Effector CD8-positive, alpha-beta T cell (primary cell): Measurements from ENCODE around the gene TMEM18.
A peak's percentile ranks its signal among the peaks of the same experiment; 100 is the strongest.
"Not testable (repeated sequence)": the region's sequence is repeated elsewhere in the genome, so short reads cannot be mapped to it uniquely, and the experiment has no call there.

Experiments
- DNase-seq: peaks from one replicate; lab custom pipeline; 2025; lab: John Stamatoyannopoulos, UW
- total RNA-seq, 4 experiments: gene quantifications; one replicate each; lab custom pipeline; 2026; lab: John Stamatoyannopoulos, UW

TMEM18 gene
- 34.2 to 44.5 (median 39.9) reads per million in 4 experiments for total RNA-seq

- DNase-seq = peak; percentile 93
These were observed at the start of gene TMEM18 for GRCh38 chr2:677056-677958. TMEM18 (minus strand) TSS chr2:677406; CDS start chr2:677345, 61 bp downstream.

- DNase-seq = no peak
These were observed 49.0 kb upstream of the TMEM18 start for GRCh38 chr2:726169-726568.

DNA sequence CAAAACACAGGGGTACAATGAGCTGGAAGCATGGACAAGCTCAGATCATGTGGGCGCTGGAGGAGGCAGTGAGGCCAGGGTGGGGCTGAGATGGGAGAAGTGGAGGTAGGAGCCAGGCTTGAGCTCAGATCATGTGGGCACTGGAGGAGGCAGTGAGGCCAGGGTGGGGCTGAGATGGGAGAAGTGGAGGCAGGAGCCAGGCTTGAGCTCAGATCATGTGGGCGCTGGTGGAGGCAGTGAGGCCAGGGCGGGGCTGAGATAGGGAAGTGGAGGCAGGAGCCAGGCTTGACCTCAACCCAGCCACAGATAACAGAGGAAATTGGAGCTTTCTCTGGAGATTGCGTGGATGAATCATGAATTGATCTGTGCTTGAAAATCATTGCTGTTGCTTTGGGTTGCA, 48.3 kb upstream of the TMEM18 start:
- no peak for DNase-seq

GRCh38 chr2:723761-724160, 46.6 kb upstream of the TMEM18 start:
- no peak for DNase-seq

DNA sequence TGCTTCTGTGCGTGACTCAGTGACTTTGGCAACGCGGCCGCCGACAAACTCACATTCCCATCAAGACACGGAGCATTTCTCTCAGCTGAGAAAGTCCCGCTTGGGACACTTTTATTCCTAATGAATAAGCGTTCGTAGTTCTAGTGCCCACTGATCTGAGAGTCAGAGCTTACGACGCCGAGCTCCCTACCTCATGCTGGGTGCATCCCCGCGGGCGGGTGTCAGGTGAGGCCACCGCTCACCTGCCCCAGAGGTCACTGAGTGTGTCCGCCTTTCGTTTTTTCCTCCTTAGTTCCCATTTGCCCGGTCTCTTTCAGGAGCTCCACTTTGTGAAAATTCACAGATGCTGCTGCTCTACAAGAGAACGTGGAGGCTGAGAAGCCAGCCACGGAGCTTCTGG, 43.6 kb upstream of the TMEM18 start:
- DNase-seq = no peak

DNA sequence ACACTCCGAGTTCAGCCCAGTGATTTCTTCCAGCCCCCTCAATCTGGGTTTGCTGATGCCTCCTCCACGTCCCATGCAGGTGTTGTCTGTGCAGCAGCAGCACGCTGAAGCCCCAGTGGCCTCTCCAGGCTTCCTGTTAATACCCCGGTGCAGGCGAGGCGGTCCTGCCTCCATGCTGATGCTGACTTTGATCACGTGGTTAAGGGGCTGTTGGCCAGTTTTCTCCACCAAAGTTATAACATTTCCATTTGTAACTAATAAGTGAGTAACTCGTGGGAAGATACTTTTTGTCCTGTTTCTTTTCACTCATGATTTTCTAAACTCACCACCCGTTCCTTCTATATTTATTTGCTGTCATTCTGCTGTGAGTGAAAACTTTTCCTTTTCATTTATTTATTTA, 42.5 kb upstream of the TMEM18 start:
- no peak for DNase-seq

DNA sequence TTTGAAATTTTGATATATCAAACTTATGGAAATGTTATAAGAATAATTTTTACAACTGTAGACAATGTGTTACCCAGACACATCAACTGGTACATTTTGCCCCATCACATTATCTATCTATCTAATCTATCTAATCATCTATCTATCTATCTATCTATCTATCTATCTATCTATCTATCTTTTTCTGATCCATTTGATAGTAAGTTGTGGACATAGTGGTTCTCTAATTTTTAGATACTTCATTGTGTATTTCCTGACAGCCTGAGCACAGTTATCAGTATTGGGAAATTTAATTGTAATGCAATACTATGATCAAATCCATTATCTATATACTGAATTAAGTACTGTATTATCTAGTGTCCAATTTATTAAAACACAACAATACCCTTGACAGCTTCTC, 42.0 kb upstream of the TMEM18 start:
- DNase-seq = no peak

- DNase-seq = no peak
These were observed 40.5 kb upstream of the TMEM18 start for GRCh38 chr2:717661-718060.

DNA sequence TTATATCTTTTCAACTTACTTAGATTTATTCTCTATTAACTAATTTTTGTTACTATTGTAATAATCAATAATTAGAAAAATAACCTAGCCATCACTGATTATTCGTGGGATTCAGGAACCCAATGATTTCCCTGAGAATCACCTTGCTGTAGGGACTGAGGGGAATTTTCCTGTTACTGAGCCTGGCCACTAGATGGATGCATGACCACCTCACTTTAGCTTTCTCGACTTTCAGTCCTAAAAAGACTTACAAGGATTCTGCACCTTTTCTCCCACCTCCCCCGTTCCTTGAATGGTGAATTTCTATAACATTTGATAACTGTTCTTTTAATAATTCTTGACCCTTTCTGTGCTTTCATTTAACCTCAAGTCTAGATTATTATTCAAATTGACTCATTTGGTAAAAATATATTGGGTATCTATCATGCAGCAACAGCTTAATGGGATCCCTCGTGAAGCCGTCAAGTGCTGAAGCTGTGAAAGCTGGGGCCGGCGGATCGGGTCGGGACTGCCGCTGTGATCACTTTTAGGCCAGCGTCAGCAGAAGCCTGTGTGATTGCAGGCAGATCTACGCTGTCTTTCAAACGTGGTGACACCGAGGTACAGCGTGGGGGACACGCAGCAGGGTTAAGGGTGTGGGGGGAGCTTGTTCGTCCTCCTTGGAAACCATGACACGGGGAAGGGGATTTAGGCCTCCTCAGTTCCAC, 38.8 kb upstream of the TMEM18 start:
- DNase-seq = no peak

DNA sequence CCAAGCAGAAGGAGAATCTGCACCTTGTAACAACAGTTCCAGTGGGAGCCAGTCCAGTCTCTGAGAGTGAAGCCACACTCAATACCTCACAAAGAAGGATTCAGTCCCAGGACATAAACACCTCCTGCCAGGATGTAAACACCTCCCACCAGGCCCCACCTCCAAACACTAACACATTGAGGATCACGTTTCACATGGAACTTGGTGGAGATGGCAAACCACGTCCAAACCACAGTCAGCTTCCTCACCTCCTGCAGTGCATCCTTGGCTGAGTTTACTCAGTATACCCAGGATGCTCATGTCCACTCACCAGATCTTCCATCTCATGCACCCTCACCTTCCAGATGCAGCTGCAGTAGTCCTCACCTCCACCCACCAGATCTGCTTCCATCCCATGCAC, 37.8 kb upstream of the TMEM18 start:
- DNase-seq = no peak

DNA sequence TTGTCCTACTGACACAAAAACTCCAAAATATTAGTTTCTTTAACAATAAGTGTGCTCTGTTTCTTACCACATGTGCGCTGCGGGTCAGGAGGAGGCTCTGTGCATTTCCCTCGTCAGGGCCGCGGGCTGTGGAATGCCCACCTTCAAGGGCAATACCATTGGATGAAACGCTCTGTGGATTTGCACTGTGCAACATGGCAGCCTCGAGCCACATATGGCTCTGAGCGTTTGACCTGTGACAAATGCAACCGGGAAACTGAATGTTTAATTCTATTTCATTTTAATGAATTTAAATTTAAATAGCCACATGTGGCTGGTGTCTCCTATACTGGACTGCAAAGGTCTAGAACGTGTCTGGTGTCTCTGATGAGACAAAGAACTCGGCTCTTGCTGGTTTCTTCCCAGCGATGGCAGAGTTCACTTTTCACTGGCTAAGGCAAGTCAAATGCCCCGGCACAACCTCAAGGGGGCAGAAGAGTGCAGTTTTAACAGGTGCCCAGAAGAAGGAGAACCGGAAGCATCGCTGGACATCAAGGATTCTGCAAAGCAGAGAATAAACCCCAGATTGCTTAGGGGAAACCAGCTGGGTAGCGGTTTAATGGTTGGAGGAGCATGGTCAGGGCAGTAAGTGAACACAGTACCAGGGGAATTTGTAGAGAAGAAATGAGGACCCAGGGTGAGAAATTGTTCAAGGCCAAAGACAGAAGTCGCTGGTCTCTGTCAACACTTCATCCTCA, 37.0 kb upstream of the TMEM18 start:
- no peak for DNase-seq

DNA sequence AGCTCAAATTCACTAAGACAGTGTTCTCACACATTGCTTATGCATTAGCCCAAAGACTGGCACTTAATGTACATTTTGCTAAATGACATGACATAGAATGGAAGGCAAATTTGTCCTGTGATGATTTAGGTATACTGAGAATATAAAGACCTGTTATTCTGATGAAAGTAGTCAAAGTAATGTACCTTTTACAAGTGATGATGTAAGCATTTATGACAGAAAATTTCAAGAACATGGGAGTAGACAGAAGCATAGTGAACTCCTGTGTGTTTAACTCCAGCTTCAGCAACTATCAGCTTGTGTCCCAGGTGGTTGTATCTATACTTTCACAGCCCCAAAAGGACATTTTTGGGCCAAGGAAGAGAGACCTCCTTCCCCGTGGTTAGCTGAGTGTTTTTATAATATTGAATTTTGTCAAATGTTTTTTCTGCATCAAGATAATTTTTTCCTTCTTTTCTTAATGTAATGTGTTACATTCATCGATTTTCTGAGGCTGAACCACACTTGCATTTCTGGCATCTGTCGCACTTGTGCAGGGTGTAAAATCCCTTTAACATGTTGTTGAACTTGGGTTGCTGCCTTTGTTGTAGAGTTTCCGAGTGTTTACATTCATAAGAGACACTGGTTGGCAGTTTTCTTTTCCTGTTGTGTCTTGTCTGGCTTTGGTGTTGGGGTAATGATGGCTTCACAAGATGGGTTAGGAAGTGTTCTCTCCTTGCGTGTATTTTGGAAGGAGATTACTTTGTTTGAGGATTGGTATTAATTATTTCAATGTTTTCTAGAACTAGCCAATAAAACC, 33.9 kb upstream of the TMEM18 start:
- no peak for DNase-seq

GRCh38 chr2:709138-709765, 32.0 kb upstream of the TMEM18 start:
- DNase-seq = no peak

- DNase-seq = no peak
These were observed 31.5 kb upstream of the TMEM18 start for GRCh38 chr2:708667-709066.

- no peak for DNase-seq
These were observed 28.8 kb upstream of the TMEM18 start for GRCh38 chr2:705971-706511.

DNA sequence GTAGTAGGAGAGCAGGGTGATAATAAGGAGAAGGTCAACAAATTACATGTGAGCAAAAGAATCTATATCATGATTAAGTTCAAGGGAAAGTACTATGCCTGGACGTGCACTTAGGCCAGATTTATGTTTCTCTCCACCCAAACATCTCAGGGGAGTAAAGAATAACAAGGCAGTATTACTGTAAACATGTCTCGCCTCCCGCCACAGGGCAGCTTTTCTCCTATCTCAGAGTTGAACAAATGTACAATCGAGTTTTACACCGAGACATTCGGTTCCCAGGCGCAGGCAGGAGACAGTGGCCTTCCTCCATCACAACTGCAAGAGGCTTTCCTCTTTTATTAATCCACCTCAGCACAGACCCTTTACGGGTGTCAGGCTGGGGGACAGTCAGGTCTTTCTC, 25.6 kb upstream of the TMEM18 start:
- DNase-seq = not testable (repeated sequence)

DNA sequence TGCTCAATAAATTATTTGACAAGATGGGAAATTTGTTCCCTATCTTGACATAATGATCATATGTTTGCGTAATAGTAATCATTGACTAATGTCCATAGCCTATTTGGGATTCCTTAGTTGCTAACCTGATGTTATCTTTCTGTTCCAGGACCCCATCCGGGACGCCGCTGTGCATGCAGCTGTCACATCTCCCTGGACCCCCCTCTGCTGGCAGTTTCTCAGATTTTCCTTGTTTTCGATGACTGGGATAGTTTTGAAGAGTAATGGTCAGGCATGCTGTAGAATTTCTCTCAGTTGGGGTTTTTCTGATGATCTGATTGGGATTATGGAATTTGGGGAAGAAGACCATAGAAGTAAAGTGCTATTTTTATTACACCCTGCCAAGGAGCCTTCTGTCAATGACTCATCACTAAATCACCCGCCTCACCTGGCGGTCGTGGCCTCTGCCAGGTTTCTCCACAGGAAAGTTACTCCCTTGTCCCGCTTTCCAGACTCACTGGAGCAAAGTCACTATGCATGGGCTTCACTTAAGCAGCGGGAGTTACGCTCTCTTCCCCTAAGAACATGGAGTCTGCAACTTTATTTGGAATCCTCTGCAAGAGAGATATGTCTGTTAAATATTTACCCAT, 19.9 kb upstream of the TMEM18 start:
- no peak for DNase-seq

DNA sequence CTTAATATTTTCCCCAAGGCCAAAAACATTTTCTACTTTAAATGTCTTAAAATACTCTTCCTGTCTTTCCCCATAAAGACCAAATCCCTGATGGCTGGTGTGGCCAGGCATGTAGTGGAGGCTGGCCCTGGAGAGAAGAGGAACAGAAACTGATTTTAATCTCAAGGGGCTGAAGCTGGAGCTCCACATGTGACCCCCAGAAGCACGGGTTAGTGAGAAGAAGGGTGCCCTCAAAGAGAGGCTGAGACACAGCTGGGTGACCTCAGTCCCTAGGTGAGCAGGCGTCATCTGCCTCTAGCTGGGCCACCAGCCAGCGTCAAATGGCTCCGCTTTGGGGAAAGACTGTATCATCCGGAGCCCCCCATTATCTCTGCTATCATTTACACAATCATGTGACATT, 19.3 kb upstream of the TMEM18 start:
- no peak for DNase-seq

DNA sequence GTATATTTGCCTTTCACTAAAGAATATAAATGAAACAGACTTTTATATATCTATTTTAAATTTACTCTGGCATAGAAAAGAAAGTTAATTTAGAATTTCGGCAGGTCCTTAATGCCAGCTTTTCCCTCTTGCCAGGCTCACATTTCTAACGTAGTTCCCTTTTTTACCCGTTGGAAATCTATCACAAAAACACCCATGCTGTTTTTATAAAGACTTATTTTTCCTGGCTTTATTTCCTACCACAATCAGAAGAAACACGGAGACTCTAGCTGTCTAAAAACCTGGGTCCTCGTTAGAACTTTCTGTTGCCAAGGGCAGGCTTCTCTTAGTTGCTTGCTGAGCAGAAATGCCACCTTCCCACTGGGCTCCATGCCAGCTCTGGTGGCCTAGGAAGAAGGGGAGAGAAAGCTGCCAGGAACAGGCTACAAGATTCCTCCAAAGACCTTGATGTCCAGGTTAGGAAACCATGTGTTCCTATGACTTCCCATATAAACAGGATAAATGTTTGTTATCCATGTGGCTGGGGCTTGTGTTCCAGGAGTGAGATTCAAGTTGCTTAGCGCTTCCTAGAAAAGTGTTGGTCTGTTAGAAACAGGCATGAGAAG, 17.8 kb upstream of the TMEM18 start:
- DNase-seq = no peak

DNA sequence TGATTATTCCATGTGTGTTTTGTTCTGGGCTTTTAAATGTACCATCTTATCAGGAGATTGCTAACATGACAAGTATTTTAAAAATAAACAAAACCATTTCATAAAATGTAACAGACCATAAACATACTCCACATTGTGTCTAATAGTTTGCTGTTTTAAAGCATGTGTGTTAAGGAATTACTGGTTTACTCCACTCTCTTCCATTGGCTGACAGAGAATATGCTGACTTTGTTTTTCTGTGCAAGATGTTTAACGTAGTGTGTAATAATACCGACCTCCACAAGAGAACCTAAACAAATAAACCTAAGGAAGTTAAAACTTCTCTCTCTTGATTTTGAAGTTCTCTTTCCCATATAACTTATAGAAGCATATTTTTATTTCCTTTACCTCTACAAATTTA, 17.0 kb upstream of the TMEM18 start:
- no peak for DNase-seq
